AG20443 (cell line): ENCODE results near the gene SPATA45.
A peak's percentile ranks its signal among the peaks of the same experiment; 100 is the strongest.
"Not testable (repeated sequence)": the region's sequence is repeated elsewhere in the genome, so short reads cannot be mapped to it uniquely, and the experiment has no call there.

Experiments
- DNase-seq: peaks from one replicate; pipeline ENCODE4 v3.0.0; 2012; ENCODE audit warnings: low spot score, mixed read lengths

SPATA45 gene

GRCh38 chr1:212847549-212847948, at the start of gene SPATA45:
Gene SPATA45, minus strand, starts transcription at chr1:212847649. Its CDS starts 11,500 bp downstream, at chr1:212836149.
- DNase-seq = no peak

GRCh38 chr1:212892108-212892507, 44.7 kb upstream of the SPATA45 start:
- no peak for DNase-seq

- DNase-seq = no peak
Measured at GRCh38 chr1:212884592-212884991, 37.1 kb upstream of the SPATA45 start.

GRCh38 chr1:212879947-212880690, 32.7 kb upstream of the SPATA45 start:
- no peak for DNase-seq

GRCh38 chr1:212878418-212878817, 31.0 kb upstream of the SPATA45 start:
- DNase-seq = no peak

- DNase-seq = no peak
Measured at GRCh38 chr1:212873518-212873917, 26.1 kb upstream of the SPATA45 start.

GRCh38 chr1:212871976-212872375, 24.5 kb upstream of the SPATA45 start:
- no peak for DNase-seq

- no peak for DNase-seq
Measured at GRCh38 chr1:212867192-212867591, 19.7 kb upstream of the SPATA45 start.

GRCh38 chr1:212864201-212864600, 16.8 kb upstream of the SPATA45 start:
- no peak for DNase-seq

- DNase-seq = not testable (repeated sequence)
Measured at GRCh38 chr1:212863345-212863744, 15.9 kb upstream of the SPATA45 start.

GRCh38 chr1:212862111-212862690, 14.8 kb upstream of the SPATA45 start:
- no peak for DNase-seq

- no peak for DNase-seq
Measured at GRCh38 chr1:212860713-212861581, 13.5 kb upstream of the SPATA45 start.

GRCh38 chr1:212858461-212859265, 11.2 kb upstream of the SPATA45 start:
- DNase-seq = peak; percentile 51

- peak; percentile 99 for DNase-seq
Measured at GRCh38 chr1:212857992-212858460, 10.6 kb upstream of the SPATA45 start, which contains the start of gene FLVCR1. Gene FLVCR1, plus strand, starts transcription at chr1:212858275. Its CDS starts 178 bp downstream, at chr1:212858453.

- no peak for DNase-seq
Measured at GRCh38 chr1:212856755-212857154, 9.3 kb upstream of the SPATA45 start.

GRCh38 chr1:212853658-212854057, 6.2 kb upstream of the SPATA45 start:
- DNase-seq = no peak

GRCh38 chr1:212852105-212852688, 4.7 kb upstream of the SPATA45 start:
- no peak for DNase-seq

GRCh38 chr1:212844521-212844920, 2.9 kb downstream of the SPATA45 start:
- DNase-seq = not testable (repeated sequence)

- DNase-seq = no peak
Measured at GRCh38 chr1:212838145-212838544, 9.3 kb downstream of the SPATA45 start.

- DNase-seq = not testable (repeated sequence)
Measured at GRCh38 chr1:212833211-212834207, 13.9 kb downstream of the SPATA45 start.
